AG09319 (cell line): ENCODE results near the gene ETS2.

Experiments used
- DNase-seq: peaks from one replicate; pipeline ENCODE4 v3.0.0-alpha.2; 2010; ENCODE audit warnings: low read depth; ENCODE audit errors: extremely low read depth
- TF ChIP-seq, protein P1 (sequence below): IDR thresholded peaks from 2 replicates; pipeline ENCODE4 v1.5.1; 2011; ENCODE audit warnings: low read depth, mild to moderate bottlenecking, inconsistent platforms, low read length, moderate library complexity

The ETS2 gene

DNA sequence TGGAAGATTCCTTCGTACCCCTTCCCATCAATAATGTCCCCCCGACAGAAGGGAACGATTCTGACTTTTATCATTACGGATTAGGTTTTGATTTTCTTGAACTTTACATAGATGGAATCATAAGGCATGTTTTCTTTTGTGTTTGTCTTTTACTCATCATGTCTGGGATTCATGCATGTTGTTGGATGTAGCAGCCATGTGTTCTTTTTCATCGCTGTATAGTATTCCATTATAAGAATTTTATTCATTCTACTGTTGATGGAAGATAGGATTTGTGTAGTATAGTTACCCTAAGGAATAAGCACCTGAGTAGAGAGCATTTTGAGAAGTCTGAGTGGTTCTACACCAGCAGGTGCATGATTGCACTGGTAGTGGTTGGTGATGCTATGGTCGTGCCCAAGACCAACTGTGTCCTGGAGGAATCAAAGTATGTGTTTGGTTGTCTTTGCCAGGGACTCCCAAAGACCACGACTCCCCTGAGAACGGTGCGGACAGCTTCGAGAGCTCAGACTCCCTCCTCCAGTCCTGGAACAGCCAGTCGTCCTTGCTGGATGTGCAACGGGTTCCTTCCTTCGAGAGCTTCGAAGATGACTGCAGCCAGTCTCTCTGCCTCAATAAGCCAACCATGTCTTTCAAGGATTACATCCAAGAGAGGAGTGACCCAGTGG lies 13.5 kb downstream of the ETS2 start:
- TF ChIP-seq, protein P1, sequence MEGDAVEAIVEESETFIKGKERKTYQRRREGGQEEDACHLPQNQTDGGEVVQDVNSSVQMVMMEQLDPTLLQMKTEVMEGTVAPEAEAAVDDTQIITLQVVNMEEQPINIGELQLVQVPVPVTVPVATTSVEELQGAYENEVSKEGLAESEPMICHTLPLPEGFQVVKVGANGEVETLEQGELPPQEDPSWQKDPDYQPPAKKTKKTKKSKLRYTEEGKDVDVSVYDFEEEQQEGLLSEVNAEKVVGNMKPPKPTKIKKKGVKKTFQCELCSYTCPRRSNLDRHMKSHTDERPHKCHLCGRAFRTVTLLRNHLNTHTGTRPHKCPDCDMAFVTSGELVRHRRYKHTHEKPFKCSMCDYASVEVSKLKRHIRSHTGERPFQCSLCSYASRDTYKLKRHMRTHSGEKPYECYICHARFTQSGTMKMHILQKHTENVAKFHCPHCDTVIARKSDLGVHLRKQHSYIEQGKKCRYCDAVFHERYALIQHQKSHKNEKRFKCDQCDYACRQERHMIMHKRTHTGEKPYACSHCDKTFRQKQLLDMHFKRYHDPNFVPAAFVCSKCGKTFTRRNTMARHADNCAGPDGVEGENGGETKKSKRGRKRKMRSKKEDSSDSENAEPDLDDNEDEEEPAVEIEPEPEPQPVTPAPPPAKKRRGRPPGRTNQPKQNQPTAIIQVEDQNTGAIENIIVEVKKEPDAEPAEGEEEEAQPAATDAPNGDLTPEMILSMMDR = no peak

DNA sequence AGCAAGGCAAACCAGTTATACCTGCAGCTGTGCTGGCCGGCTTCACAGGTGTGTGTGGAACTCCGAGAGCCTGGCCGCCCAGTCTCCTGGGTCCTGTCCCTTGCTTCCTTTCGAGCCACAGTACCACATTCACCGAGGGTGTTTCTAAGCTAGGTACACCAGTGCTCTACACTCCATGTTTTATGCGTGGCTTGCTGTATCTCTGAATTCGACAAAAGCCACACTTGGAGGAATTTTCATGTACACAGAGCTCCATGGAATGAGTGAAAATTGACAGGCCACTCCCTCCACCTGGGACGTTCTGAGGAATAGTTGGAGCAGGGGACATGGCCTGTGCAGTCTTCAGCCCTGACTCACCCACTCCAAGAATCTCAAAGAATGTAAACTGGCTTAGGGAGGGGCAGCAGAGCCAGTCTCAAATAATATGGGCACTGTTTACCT lies 14.0 kb downstream of the ETS2 start:
- TF ChIP-seq, protein P1 = no peak
- no peak for DNase-seq

More for the DNA sequence above, 13.5 kb downstream of the ETS2 start:
- DNase-seq = no peak

DNA sequence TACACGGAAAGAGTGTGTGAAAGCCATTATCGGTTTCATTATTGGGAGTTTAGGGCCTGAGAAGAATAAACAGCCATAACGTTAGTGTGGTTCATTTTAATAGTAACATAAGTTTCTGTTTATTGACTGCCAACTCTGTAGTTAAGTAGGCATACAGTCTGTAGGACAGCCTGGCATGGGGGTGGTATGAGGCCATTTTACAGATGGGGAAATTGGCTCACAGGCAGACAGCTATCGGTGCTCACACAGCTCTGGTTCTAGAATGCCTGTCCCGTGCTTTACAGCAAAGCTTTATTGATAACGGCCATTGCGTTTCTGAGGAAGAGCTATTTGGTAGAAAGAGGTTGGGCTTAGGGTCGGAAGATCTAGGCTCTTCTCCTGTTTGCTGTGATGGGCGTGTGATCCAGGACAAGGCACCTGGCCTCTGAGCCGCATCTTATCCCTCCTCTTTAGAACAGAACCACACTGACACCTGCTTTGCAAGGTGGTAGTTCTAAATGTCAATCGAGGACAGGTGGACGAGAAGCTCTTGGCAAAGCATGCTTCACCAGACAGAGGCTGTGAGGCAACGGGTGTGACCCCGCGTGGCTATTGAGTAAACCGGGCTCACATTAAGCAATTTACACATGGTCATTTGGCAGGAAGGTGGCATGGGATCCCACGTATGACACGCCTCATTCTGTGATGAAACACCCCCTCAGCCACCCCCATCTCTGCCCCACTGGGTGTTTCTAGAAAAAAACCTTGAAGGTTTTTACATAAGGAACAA lies 14.9 kb downstream of the ETS2 start:
- TF ChIP-seq, protein P1 = no peak
- DNase-seq = no peak

DNA sequence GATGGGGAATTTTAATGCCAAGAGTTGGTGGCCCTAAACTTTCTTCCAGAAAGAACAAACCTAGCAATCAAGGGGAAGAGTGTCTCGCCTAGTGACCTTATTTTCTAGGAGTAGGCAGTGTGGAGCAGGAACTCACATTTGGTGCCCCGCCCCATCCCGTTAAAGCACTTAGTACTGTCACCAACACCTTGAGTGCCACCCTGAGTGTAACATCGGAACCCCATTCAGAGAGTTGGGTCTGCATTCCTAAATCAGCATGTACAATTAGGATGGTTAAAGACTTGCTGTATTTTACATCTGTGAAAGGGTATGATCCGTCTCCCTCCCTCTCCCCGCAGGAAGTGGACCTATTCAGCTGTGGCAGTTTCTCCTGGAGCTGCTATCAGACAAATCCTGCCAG lies 15.5 kb downstream of the ETS2 start:
- TF ChIP-seq, protein P1 = no peak
- DNase-seq = no peak

DNA sequence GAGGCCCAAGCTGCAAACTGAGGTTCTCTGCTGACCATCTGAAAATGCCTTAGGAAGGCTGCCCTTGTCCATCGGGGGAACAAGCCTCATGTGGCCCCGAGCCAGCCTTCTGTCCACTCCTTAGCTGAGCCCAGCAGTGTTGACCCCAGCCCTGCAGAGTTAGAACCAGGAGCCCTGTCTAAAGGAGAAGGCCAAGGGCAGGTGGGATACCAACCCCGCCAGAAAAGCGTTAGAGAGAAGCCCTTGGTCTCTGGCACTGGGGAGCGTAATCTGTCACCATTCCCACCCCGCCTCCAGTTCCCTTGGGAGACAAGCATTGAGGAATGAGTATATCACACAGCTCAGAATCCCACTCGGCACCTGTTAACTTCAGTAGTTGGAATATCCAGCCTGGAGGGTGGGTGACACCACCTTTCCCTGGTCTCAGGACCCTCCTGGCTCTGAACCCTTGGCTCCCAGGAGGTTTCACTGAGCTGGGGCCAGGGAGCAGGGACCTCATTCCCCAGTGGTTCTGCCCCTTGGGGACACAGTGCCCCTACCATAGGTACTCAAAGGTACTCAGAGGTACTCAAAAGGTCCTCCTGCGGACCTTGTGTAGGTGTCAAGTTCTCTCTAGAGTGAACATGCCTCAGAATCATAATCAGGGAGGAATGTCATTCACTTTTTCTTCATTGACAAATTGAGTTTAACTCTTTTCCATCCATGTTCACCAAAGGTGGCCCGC lies 16.4 kb downstream of the ETS2 start:
- DNase-seq = no peak
- TF ChIP-seq, protein P1 = no peak

DNA sequence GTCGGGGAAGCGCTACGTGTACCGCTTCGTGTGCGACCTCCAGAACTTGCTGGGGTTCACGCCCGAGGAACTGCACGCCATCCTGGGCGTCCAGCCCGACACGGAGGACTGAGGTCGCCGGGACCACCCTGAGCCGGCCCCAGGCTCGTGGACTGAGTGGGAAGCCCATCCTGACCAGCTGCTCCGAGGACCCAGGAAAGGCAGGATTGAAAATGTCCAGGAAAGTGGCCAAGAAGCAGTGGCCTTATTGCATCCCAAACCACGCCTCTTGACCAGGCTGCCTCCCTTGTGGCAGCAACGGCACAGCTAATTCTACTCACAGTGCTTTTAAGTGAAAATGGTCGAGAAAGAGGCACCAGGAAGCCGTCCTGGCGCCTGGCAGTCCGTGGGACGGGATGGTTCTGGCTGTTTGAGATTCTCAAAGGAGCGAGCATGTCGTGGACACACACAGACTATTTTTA lies 17.1 kb downstream of the ETS2 start:
- TF ChIP-seq, protein P1 = no peak
- no peak for DNase-seq
